HG02759 (cell line): ENCODE results near the gene TAOK1.

ENCODE experiments used
- ATAC-seq: cut with Tn5 transposase; IDR thresholded peaks from one replicate; pipeline ENCODE4 v1.9.1; 2021; ENCODE audit warnings: mild to moderate bottlenecking, moderate library complexity; ENCODE audit not compliant: unreplicated experiment

The TAOK1 gene

GRCh38 chr17:29376667-29377270 is 13.4 kb upstream of the TAOK1 start:
- no peak for ATAC-seq

- ATAC-seq: no peak
Measured at GRCh38 chr17:29378500-29378899, 11.7 kb upstream of the TAOK1 start.

- ATAC-seq: no peak
Measured at GRCh38 chr17:29379084-29379991, 10.8 kb upstream of the TAOK1 start.

GRCh38 chr17:29383686-29384085 is 6.5 kb upstream of the TAOK1 start:
- ATAC-seq: no peak

- ATAC-seq: no peak
Measured at GRCh38 chr17:29384901-29385300, 5.3 kb upstream of the TAOK1 start.

- no peak for ATAC-seq
Measured at GRCh38 chr17:29386760-29387159, 3.4 kb upstream of the TAOK1 start.

GRCh38 chr17:29388937-29389336 is 1.2 kb upstream of the TAOK1 start:
- no peak for ATAC-seq

- peak; percentile 4 for ATAC-seq
Measured at GRCh38 chr17:29390851-29391631, 878 bp downstream of the TAOK1 start.

- ATAC-seq: no peak
Measured at GRCh38 chr17:29393436-29393835, 3.3 kb downstream of the TAOK1 start.

- ATAC-seq: no peak
Measured at GRCh38 chr17:29394761-29395160, 4.6 kb downstream of the TAOK1 start.

GRCh38 chr17:29396066-29396465 is 5.9 kb downstream of the TAOK1 start:
- no peak for ATAC-seq

- ATAC-seq: no peak
Measured at GRCh38 chr17:29399634-29400033, 9.5 kb downstream of the TAOK1 start.

GRCh38 chr17:29400818-29401217 is 10.7 kb downstream of the TAOK1 start:
- no peak for ATAC-seq

GRCh38 chr17:29401258-29401657 is 11.1 kb downstream of the TAOK1 start:
- no peak for ATAC-seq

GRCh38 chr17:29407856-29408255 is 17.7 kb downstream of the TAOK1 start:
- ATAC-seq: no peak

GRCh38 chr17:29409963-29410362 is 19.8 kb downstream of the TAOK1 start:
- ATAC-seq: no peak

GRCh38 chr17:29412780-29413565 is 22.8 kb downstream of the TAOK1 start:
- ATAC-seq: no peak

- no peak for ATAC-seq
Measured at GRCh38 chr17:29420128-29420527, 30.0 kb downstream of the TAOK1 start.

- no peak for ATAC-seq
Measured at GRCh38 chr17:29430275-29430674, 40.1 kb downstream of the TAOK1 start.

GRCh38 chr17:29433541-29433940 is 43.4 kb downstream of the TAOK1 start:
- ATAC-seq: no peak

GRCh38 chr17:29434550-29434949 is 44.4 kb downstream of the TAOK1 start:
- ATAC-seq: no peak
